ENCODE measurements around the gene MED15.

The MED15 gene

GRCh38 chr22:20553947-20554741 is 46.7 kb downstream of the MED15 start:
- DNase-seq, result no peak

GRCh38 chr22:20554824-20555223 is 47.4 kb downstream of the MED15 start:
- no peak for DNase-seq

- DNase-seq, result no peak
Measured at GRCh38 chr22:20558534-20558933, 51.1 kb downstream of the MED15 start.

GRCh38 chr22:20559174-20559760 is 51.9 kb downstream of the MED15 start:
- DNase-seq, result no peak

GRCh38 chr22:20560716-20561115 is 53.3 kb downstream of the MED15 start:
- DNase-seq, result no peak

GRCh38 chr22:20561882-20562281 is 54.5 kb downstream of the MED15 start:
- no peak for DNase-seq

GRCh38 chr22:20562607-20563465 is 55.4 kb downstream of the MED15 start:
- no peak for DNase-seq

- no peak for DNase-seq
Measured at GRCh38 chr22:20563466-20563906, 56.1 kb downstream of the MED15 start.

GRCh38 chr22:20563941-20564371 is 56.5 kb downstream of the MED15 start:
- no peak for DNase-seq

GRCh38 chr22:20565079-20565734 is 57.8 kb downstream of the MED15 start:
- no peak for DNase-seq

GRCh38 chr22:20565761-20566160 is 58.4 kb downstream of the MED15 start:
- no peak for DNase-seq

GRCh38 chr22:20566420-20567260 is 59.2 kb downstream of the MED15 start:
- DNase-seq, result peak; percentile 39

- no peak for DNase-seq
Measured at GRCh38 chr22:20567371-20567847, 60.0 kb downstream of the MED15 start.

- DNase-seq, result no peak
Measured at GRCh38 chr22:20567993-20568417, 60.6 kb downstream of the MED15 start.

- no peak for DNase-seq
Measured at GRCh38 chr22:20568502-20569058, 61.2 kb downstream of the MED15 start.

- peak; percentile 32 for DNase-seq
Measured at GRCh38 chr22:20569059-20570058, 61.9 kb downstream of the MED15 start.

- no peak for DNase-seq
Measured at GRCh38 chr22:20571078-20571503, 63.7 kb downstream of the MED15 start.

GRCh38 chr22:20571531-20572007 is 64.2 kb downstream of the MED15 start:
- peak; percentile 30 for DNase-seq

- no peak for DNase-seq
Measured at GRCh38 chr22:20572132-20572802, 64.9 kb downstream of the MED15 start.

All from eye (tissue), 1 donor.